ENCODE data around the gene SCYGR6.
"Not testable (repeated sequence)": the region's sequence is repeated elsewhere in the genome, so short reads cannot be mapped to it uniquely, and the experiment has no call there.

Gene SCYGR6, protein sequence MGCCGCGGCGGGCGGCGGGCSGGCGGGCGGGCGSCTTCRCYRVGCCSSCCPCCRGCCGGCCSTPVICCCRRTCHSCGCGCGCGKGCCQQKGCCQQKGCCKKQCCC

DNA sequence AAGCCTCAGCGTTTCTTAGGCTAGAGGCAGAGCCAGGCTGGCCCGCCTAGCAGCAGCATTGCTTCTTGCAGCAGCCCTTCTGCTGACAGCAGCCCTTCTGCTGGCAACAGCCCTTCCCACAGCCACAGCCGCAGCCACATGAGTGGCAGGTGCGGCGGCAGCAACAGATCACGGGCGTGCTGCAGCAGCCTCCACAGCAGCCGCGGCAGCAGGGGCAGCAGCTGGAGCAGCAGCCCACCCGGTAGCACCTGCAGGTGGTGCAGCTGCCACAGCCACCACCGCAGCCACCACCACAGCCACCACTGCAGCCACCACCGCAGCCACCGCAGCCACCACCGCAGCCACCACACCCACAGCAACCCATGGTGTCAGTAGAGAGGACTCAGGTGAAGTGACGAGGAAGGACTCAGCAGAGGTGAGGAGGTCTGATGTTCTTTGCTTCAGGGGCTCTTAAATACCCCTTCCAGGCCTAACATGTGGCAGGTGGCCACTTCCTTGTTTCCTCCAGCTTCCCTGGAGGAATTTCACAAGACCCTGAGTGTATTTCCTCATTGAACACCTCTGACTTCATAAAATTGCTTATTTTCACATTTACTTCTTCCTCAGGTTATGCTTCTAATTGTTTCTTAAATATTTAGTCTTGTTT lies at the start of gene SCYGR6:
Gene SCYGR6, minus strand, starts transcription at position 364 of the 646 bp plus-strand sequence. Its CDS starts 0 bp downstream, at position 364.
- H3K27ac Mint-ChIP-seq: no peak within 1 kb of the TSS
- intact Hi-C loops (cut with micrococcal nuclease): no loop called here
- H3K36me3 Mint-ChIP-seq (ENCODE audit: low read depth): no peaks in the 10 kb centered on the region
- no peaks in the 10 kb centered on the region for H3K4me1 Mint-ChIP-seq (ENCODE audit: low read depth)
- H3K27me3 Mint-ChIP-seq: peaks cover 8% of the 10 kb centered on the region
- no peaks in the 10 kb centered on the region for H3K9me3 Mint-ChIP-seq
- no peak within 1 kb of the TSS for H3K4me3 Mint-ChIP-seq

DNA sequence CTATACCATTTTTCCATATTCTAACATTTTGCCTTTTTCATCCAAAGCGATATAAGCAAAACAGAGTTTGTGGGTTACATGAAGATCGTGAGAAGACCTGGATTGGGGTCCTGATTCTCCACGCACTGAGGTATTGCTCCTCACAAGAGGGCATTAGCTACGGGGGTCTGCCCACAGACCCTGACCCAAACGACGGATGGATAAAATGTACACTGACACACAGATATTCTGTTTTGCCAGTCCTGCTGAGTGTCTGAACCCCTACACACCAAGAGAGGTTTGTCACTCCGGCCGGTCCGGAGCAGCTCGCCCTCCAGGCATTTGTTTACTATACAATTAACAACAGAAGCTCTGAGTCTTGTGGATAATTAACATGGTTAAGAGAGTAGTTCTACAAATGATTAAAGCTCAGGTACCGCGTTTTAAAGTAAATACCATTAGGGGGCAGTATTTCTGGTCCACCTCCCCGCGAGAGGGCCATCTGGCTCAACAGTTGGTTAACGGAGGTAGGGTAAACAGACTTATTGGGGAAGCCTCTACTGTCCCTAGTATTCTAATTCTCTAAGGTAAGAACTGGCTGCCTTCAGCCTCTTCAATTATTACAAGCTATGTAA lies 49.6 kb upstream of the SCYGR6 start:
- H3K4me3 Mint-ChIP-seq: no peak overlapping the region
- intact Hi-C loops (cut with micrococcal nuclease): loop anchor here (1.0 kb wide), 1 partner anchor 88 kb away; no protein-coding TSS in a partner anchor
- H3K36me3 Mint-ChIP-seq (ENCODE audit: low read depth): no peaks in the 10 kb centered on the region
- H3K27me3 Mint-ChIP-seq: peaks cover 1% of the 10 kb centered on the region
- H3K9me3 Mint-ChIP-seq: no peaks in the 10 kb centered on the region
- H3K27ac Mint-ChIP-seq: no peak overlapping the region
- H3K4me1 Mint-ChIP-seq (ENCODE audit: low read depth): peaks cover 5% of the 10 kb centered on the region

DNA sequence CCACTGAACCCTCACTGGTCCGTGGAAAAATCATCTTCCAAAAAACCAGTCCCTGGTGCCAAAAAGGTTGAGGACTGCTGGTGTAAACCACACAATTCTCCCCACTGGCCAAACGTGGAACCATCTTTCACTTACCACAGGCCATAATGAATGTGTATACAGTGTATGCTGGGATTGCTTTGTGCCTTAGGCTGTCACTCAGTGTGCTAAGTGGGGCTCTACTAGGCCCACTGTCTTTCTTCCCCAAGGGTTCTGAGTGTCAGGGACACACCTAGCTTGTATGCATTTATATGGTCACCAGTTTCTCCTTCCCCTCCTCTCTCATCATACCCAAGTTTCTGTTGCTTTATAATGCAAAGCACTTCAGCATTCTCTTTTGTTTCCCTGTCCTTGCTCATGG lies 48.4 kb upstream of the SCYGR6 start:
- no peaks in the 10 kb centered on the region for H3K9me3 Mint-ChIP-seq
- intact Hi-C loops (cut with micrococcal nuclease): no loop called here
- H3K4me1 Mint-ChIP-seq (ENCODE audit: low read depth): peaks cover 5% of the 10 kb centered on the region
- H3K36me3 Mint-ChIP-seq (ENCODE audit: low read depth): no peaks in the 10 kb centered on the region
- H3K27ac Mint-ChIP-seq: no peak overlapping the region
- H3K27me3 Mint-ChIP-seq: no peaks in the 10 kb centered on the region
- H3K4me3 Mint-ChIP-seq: no peak overlapping the region

DNA sequence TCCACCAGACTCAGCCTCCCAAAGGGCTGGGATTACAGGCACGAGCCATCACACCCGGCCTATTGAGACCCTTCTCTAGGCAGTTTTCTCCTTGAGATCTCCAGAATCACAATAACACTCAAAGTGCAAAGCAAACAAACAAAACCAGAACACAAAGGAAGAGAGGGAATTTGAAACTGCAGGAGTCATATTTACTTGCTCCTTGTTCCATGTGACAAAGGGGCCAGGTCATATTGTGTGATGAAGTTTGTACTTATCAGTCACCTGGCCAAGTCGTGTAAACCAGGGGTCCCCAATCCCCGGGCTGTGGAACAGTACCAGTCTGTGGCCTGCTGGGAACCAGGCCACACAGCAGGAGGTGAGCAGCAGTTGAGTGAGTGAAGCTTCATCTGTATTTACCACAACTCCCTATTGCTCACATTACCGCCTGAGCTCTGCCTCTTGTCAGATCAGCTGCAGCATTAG lies 47.7 kb upstream of the SCYGR6 start:
- no peaks in the 10 kb centered on the region for H3K27me3 Mint-ChIP-seq
- H3K27ac Mint-ChIP-seq: no peak overlapping the region
- no peak overlapping the region for H3K4me3 Mint-ChIP-seq
- H3K36me3 Mint-ChIP-seq (ENCODE audit: low read depth): no peaks in the 10 kb centered on the region
- intact Hi-C loops (cut with micrococcal nuclease): no loop called here
- H3K9me3 Mint-ChIP-seq: no peaks in the 10 kb centered on the region
- peaks cover 5% of the 10 kb centered on the region for H3K4me1 Mint-ChIP-seq (ENCODE audit: low read depth)

DNA sequence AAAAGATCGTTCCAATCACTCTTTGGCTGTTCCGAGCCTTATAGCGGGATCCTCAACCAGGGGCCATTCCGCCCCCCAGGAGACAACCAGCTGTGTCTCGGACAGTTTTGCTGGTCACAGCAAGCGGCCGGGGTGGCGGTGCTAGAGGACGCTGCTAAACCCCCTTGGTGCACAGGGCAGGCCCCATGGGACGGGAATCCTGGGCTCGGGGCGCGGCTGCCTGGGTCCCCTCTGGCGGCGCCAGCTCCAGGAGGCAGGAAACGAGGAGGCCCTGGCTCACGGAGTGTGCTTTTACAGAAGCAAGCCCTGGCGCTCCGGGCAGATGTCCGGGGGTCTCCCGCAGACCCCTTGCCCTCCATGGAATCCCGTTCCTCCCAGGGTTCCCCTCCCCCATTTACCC lies 43.3 kb upstream of the SCYGR6 start:
- Mint-ChIP-seq H3K9me3 (no peaks in the 10 kb centered on the region), H3K36me3 (ENCODE audit: low read depth) (no peaks in the 10 kb centered on the region), H3K27me3 (no peaks in the 10 kb centered on the region), H3K4me1 (ENCODE audit: low read depth) (peaks cover 5% of the 10 kb centered on the region), H3K4me3 (no peak overlapping the region), H3K27ac (no peak overlapping the region)
- intact Hi-C loops (cut with micrococcal nuclease): loop anchor here (2.0 kb wide), 2 partner anchors 109 to 405 kb away; no protein-coding TSS in a partner anchor

DNA sequence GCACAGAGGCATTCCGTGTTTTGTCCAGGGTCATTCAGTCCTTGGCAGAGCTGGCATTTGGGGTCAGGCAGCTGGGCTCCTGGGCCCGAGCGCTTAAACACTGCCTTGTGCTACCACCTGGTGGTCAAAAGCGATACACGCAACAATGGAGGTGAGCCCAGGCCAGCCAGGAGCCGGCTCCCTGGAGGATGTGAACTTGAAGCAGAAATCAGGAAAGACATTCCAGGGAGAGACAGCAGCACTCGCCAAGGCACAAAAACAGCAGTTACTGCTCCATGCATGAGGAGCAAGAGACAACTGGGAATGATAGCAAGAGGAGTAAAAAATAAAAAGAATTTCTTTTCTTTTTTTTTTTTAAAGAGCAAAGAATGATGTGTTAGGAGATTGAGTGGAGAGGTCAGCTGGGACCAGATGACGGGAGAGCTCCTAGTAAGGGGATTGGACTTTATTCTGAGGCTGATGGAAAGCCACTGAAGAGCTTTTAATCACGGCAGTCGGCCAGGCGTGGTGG lies 41.9 kb upstream of the SCYGR6 start:
- Mint-ChIP-seq H3K4me3 (no peak overlapping the region), H3K36me3 (ENCODE audit: low read depth) (no peaks in the 10 kb centered on the region), H3K4me1 (ENCODE audit: low read depth) (peaks cover 5% of the 10 kb centered on the region), H3K27me3 (no peaks in the 10 kb centered on the region), H3K9me3 (no peaks in the 10 kb centered on the region), H3K27ac (no peak overlapping the region)
- intact Hi-C loops (cut with micrococcal nuclease): loop anchor here (2.0 kb wide), 2 partner anchors 108 to 404 kb away; no protein-coding TSS in a partner anchor

DNA sequence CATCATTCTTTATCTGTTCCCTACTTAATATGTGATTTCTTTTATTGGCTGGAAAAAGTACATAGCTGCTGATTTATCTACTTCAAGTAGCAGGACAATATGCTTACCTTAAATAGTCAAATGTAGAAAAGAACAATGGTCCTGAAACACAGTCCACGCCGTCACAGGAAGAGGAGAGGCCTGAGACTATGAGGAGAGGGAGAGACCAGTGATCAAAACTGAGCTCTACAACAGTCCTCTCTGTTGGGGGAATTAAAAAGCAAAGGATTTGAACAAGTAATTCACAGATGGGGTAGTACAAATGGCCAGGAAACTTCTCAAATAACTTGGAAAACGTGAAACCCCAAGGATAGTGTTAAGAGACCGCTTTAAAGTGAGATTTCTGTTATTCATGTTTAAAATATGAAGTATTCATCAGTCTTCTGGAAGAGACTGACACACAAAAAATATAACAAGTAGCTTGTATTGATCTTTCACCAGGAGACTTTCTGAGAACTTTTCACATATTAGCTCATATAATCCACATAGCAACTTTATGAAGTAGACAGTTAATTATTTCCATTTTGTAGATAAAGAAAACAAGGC lies 41.3 kb upstream of the SCYGR6 start:
- Mint-ChIP-seq H3K27me3 (no peaks in the 10 kb centered on the region), H3K9me3 (no peaks in the 10 kb centered on the region), H3K4me1 (ENCODE audit: low read depth) (peaks cover 5% of the 10 kb centered on the region), H3K4me3 (no peak overlapping the region), H3K36me3 (ENCODE audit: low read depth) (no peaks in the 10 kb centered on the region), H3K27ac (no peak overlapping the region)
- intact Hi-C loops (cut with micrococcal nuclease): loop anchor here (2.0 kb wide), 2 partner anchors 107 to 403 kb away; no protein-coding TSS in a partner anchor

DNA sequence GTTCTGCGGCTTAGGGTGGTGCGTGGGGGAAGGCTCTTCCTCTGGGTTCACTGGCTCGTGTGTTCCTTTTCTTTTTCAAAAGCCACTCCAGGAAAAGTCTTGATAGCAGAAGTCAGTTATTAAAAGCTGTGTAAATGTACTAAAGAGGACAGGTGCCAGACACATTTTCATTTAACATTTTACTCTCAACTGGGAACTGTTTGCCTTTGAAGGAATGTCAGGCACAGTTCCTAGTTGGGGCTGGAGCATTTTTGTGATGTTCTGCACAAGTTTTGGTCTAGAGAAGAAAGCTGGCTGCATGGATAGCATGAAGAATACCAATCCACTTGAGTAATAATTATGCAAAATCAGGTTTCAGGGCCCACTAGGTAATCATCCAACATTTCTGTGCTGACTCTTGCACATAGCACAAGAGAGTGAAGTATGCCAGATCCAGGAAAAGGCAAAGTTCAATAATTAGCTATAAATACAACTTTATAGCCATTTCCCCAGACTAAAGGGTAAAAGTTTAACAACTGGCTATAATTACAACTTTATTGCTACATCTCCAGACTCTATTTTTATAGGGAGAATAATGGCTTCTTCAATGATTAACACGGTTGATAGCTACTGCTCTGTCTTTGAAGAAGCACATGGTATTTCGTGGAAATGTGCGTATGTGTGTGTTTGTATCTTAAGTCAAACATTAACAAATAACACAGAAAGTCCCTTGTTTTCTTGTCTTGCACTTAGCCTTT lies 37.4 kb upstream of the SCYGR6 start:
- intact Hi-C loops (cut with micrococcal nuclease): no loop called here
- Mint-ChIP-seq H3K9me3 (no peaks in the 10 kb centered on the region), H3K27ac (no peak overlapping the region)

DNA sequence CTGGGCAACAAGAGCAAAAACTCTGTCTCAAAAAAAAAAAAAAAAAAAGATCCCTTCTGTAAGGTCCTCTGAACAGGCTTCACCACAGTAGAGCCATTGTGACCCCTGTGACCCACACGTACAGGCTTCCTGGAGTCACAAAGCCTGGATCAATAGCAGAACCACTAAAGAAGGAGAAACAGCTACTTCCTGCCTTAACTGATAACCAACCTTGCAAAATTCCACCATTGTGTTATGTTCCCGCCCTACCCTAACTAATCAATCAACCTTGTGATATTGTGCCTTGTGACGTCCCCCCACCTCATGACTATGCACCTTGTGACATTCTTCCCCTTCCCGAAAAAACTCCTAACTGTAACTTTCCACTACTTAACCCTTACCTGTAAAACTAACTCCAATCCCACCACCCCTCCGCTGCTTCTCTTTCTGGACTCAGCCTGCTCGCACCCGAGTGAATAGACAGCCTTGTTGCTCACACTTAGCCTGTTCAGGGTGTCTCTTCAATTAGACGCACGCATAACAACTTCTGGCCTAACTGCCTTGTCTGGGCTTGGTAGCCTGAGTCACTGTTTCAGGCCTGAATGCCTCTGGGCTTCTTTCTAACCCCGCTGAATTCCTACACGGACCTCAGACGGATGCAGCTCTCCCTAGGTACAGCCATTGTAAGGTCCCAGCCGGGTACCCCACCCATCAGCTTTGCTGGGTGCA lies 35.0 kb upstream of the SCYGR6 start:
- peaks cover 4% of the 10 kb centered on the region for H3K27me3 Mint-ChIP-seq
- intact Hi-C loops (cut with micrococcal nuclease): no loop called here
- H3K9me3 Mint-ChIP-seq: no peaks in the 10 kb centered on the region
- H3K27ac Mint-ChIP-seq: no peak overlapping the region
- H3K4me3 Mint-ChIP-seq: no peak overlapping the region
- no peaks in the 10 kb centered on the region for H3K36me3 Mint-ChIP-seq (ENCODE audit: low read depth)
- no peaks in the 10 kb centered on the region for H3K4me1 Mint-ChIP-seq (ENCODE audit: low read depth)

More for the DNA sequence above, 37.4 kb upstream of the SCYGR6 start:
- Mint-ChIP-seq H3K4me1 (ENCODE audit: low read depth) (no peaks in the 10 kb centered on the region), H3K4me3 (no peak overlapping the region), H3K27me3 (no peaks in the 10 kb centered on the region), H3K36me3 (ENCODE audit: low read depth) (no peaks in the 10 kb centered on the region)

DNA sequence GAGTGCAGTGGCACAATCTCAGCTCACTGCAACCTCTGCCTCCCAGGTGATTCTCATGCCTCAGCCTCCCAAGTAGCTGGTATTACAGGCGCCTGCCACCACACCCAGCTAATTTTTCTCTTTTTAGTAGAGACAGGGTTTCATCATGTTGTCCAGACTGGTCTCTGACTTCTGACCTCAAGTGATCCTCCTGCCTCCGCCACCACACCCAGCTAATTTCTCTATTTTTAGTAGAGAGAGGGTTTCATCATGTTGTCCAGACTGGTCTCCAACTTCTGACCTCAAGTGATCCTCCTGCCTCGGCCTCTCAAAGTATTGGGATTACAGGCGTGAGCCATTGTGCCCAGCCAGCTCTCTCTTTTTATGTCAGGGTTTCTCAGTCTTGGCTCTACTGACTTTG lies 31.7 kb upstream of the SCYGR6 start:
- H3K27me3 Mint-ChIP-seq; H3K27ac Mint-ChIP-seq; H3K4me1 Mint-ChIP-seq (ENCODE audit: low read depth); H3K9me3 Mint-ChIP-seq; intact Hi-C loops (cut with micrococcal nuclease); H3K36me3 Mint-ChIP-seq (ENCODE audit: low read depth); H3K4me3 Mint-ChIP-seq: not testable (repeated sequence)

DNA sequence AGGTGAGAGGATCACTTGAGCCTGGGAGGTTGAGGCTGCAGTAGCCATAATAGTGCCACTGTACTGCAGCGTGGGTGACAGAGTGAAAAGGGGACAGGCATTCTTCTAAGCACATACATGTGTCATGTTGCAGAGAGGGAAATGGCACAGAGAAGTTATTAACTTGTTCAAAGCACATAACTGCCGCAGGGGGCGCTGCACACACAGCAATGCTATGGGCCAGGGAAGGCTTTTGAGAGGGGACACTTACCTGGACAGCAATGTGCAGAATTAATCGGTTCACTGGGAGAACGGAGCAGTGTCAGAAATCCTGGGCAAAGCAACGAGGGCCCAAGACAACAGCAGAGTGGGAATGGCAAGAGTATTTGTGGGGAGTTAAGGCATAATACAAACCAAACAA lies 23.5 kb upstream of the SCYGR6 start:
- Mint-ChIP-seq H3K4me1 (ENCODE audit: low read depth) (no peaks in the 10 kb centered on the region), H3K4me3 (no peak overlapping the region), H3K9me3 (no peaks in the 10 kb centered on the region), H3K27ac (no peak overlapping the region), H3K27me3 (peaks cover 5% of the 10 kb centered on the region), H3K36me3 (ENCODE audit: low read depth) (no peaks in the 10 kb centered on the region)
- intact Hi-C loops (cut with micrococcal nuclease): no loop called here

DNA sequence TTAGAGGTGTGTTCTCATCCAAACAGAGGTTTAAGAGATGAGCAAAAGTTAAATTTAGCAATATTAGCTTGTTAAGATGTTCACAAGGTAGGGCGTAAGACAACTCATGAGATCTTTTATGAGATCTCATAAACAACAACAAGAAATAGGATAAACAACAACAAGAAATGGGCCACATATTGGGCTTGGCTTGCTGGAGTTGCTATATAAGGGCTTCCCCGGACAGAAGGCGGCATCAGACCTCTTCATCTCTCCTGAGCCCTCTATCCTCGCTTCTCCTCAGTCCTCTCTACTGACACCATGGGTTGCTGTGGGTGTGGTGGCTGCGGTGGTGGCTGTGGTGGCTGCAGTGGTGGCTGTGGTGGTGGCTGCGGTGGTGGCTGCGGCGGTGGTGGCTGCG lies 21.0 kb upstream of the SCYGR6 start, which contains the start of gene SCYGR8:
Gene SCYGR8, plus strand, starts transcription at position 301 of the 400 bp plus-strand sequence. Its CDS starts 0 bp downstream, at position 301.
- Mint-ChIP-seq H3K4me1 (ENCODE audit: low read depth) (no peaks in the 10 kb centered on the region), H3K36me3 (ENCODE audit: low read depth) (no peaks in the 10 kb centered on the region), H3K27me3 (peaks cover 5% of the 10 kb centered on the region), H3K9me3 (no peaks in the 10 kb centered on the region), H3K4me3 (no peak within 1 kb of the TSS), H3K27ac (no peak within 1 kb of the TSS)
- intact Hi-C loops (cut with micrococcal nuclease): no loop called here

DNA sequence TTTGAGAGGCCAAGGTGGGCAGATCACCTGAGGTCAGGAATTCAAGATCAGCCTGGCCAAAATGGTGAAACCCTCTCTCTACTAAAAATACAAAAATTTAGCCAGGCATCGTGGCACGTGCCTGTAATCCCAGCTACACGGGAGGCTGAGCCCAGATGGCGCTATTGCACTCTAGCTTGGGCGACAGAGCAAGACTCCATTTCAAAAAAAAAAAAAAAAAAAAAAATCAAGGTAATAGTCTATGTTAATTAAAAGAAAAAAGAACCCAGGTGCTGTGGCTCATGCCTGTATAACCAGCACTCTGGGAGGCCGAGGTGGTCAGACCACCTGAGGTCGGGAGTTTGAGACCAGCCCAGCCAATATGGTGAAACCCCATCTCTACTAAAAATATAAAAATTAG lies 16.1 kb upstream of the SCYGR6 start:
- H3K27ac Mint-ChIP-seq; H3K36me3 Mint-ChIP-seq (ENCODE audit: low read depth); H3K27me3 Mint-ChIP-seq; intact Hi-C loops (cut with micrococcal nuclease); H3K4me3 Mint-ChIP-seq; H3K9me3 Mint-ChIP-seq; H3K4me1 Mint-ChIP-seq (ENCODE audit: low read depth): not testable (repeated sequence)

All from dendritic cell treated with granulocyte-macrophage colony-stimulating factor and Interleukin-4, amounts not matched to agents 40 ng/mL and 50 ng/mL, for 4 days (primary cell).